HCT116 (cell line): ENCODE measurements around the gene TBC1D13.

ENCODE experiments used
- CTCF ChIP-seq, 3 experiments: fragments of 200-600 bp in 1 of 3; sonication (generic) in 1 of 3; IDR thresholded peaks in 2 of 3; conservative IDR thresholded peaks in 1 of 3; 2 replicates each; pipeline ENCODE4 v1.5.1; 2012 to 2017; ENCODE audit warnings: low read depth in 2 of 3, low read length in 2 of 3, antibody characterized with exemption in 1 of 3, borderline replicate concordance in 1 of 3, control low read depth in 1 of 3, mild to moderate bottlenecking in 1 of 3, mixed read lengths in 1 of 3, mixed run types in 1 of 3, moderate library complexity in 1 of 3; ENCODE audit not compliant: insufficient read depth in 1 of 3
- ELF1 ChIP-seq: IDR thresholded peaks from 2 replicates; pipeline ENCODE4 v1.6.1; 2012; ENCODE audit warnings: low read depth, borderline replicate concordance
- EZH2 ChIP-seq: fragments of 200-600 bp; sonication (generic); IDR thresholded peaks from 2 replicates; pipeline ENCODE4 v1.6.1; 2017; ENCODE audit warnings: antibody characterized with exemption, mixed run types
- POLR2A ChIP-seq: IDR thresholded peaks from 2 replicates; pipeline ENCODE4 v1.7.0; 2011; ENCODE audit warnings: borderline replicate concordance; ENCODE audit not compliant: insufficient read depth, insufficient read length; ENCODE audit errors: extremely low read depth
- POLR2AphosphoS5 ChIP-seq: IDR thresholded peaks from 2 replicates; pipeline ENCODE4 v1.6.1; 2011; ENCODE audit warnings: mild to moderate bottlenecking, low read depth, low read length, moderate library complexity
- SRF ChIP-seq: IDR thresholded peaks from 2 replicates; pipeline ENCODE4 v1.6.1; 2012; ENCODE audit warnings: low read depth
- ZNF274 ChIP-seq: fragments of 200-500 bp; sonication (Bioruptor generic); IDR thresholded peaks from 2 replicates; pipeline ENCODE4 v1.6.1; 2014; ENCODE audit warnings: mild to moderate bottlenecking, low read depth, low read length, inconsistent platforms
- TF ChIP-seq, protein P1 (sequence below): IDR thresholded peaks from 2 replicates; pipeline ENCODE4 v1.6.1; 2012; ENCODE audit warnings: low read depth

GRCh38 chr9:128790536-128790935, 3.5 kb downstream of the TBC1D13 start:
- TF ChIP-seq ELF1 (no peak), ZNF274 (no peak), CTCF (IDR thresholded peaks at IDR 0.05 in 2 of 3, conservative IDR thresholded peaks at IDR 0.05 in 1 of 3; ENCODE audit: borderline replicate concordance in 1 of 3, insufficient read depth in 1 of 3, low read depth in 2 of 3, low read length in 2 of 3) (no peak), POLR2AphosphoS5 (no peak), POLR2A (no peak), SRF (no peak), EZH2 (no peak)
- TF ChIP-seq, protein P1, sequence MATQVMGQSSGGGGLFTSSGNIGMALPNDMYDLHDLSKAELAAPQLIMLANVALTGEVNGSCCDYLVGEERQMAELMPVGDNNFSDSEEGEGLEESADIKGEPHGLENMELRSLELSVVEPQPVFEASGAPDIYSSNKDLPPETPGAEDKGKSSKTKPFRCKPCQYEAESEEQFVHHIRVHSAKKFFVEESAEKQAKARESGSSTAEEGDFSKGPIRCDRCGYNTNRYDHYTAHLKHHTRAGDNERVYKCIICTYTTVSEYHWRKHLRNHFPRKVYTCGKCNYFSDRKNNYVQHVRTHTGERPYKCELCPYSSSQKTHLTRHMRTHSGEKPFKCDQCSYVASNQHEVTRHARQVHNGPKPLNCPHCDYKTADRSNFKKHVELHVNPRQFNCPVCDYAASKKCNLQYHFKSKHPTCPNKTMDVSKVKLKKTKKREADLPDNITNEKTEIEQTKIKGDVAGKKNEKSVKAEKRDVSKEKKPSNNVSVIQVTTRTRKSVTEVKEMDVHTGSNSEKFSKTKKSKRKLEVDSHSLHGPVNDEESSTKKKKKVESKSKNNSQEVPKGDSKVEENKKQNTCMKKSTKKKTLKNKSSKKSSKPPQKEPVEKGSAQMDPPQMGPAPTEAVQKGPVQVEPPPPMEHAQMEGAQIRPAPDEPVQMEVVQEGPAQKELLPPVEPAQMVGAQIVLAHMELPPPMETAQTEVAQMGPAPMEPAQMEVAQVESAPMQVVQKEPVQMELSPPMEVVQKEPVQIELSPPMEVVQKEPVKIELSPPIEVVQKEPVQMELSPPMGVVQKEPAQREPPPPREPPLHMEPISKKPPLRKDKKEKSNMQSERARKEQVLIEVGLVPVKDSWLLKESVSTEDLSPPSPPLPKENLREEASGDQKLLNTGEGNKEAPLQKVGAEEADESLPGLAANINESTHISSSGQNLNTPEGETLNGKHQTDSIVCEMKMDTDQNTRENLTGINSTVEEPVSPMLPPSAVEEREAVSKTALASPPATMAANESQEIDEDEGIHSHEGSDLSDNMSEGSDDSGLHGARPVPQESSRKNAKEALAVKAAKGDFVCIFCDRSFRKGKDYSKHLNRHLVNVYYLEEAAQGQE: no peak
